Measurements from ENCODE around the gene LCE3A.
"Not testable (repeated sequence)": the region's sequence is repeated elsewhere in the genome, so short reads cannot be mapped to it uniquely, and the experiment has no call there.

LCE3A gene

GRCh38 chr1:152622803-152623202 lies at the start of gene LCE3A:
Gene LCE3A (minus strand): TSS chr1:152623103. CDS start chr1:152623103, 0 bp downstream.
- no peak for DNase-seq

GRCh38 chr1:152667648-152668047 lies 44.7 kb upstream of the LCE3A start:
- DNase-seq = no peak

- not testable (repeated sequence) for DNase-seq
These were observed 43.3 kb upstream of the LCE3A start for GRCh38 chr1:152666171-152666570.

- DNase-seq = no peak
These were observed 40.2 kb upstream of the LCE3A start, which contains the start of gene LCE2D for GRCh38 chr1:152663098-152663497. Gene LCE2D (plus strand): TSS chr1:152663380. CDS start chr1:152664106, 726 bp downstream.

- no peak for DNase-seq
These were observed 35.7 kb upstream of the LCE3A start for GRCh38 chr1:152658649-152659048.

GRCh38 chr1:152657677-152658076 lies 34.8 kb upstream of the LCE3A start:
- DNase-seq = no peak

GRCh38 chr1:152656459-152656858 lies 33.6 kb upstream of the LCE3A start:
- no peak for DNase-seq

GRCh38 chr1:152654110-152654509 lies 31.2 kb upstream of the LCE3A start:
- DNase-seq = peak; percentile 16 to 22

- DNase-seq = no peak
These were observed 23.8 kb upstream of the LCE3A start for GRCh38 chr1:152646656-152647055.

GRCh38 chr1:152645146-152645545 lies 22.2 kb upstream of the LCE3A start:
- DNase-seq = no peak

- DNase-seq = no peak
These were observed 21.0 kb upstream of the LCE3A start for GRCh38 chr1:152643945-152644344.

GRCh38 chr1:152640351-152640750 lies 17.4 kb upstream of the LCE3A start:
- DNase-seq = no peak

GRCh38 chr1:152630596-152630995 lies 7.7 kb upstream of the LCE3A start:
- DNase-seq = no peak

- no peak for DNase-seq
These were observed 3.8 kb upstream of the LCE3A start for GRCh38 chr1:152626744-152627143.

- no peak for DNase-seq
These were observed 421 bp upstream of the LCE3A start for GRCh38 chr1:152623203-152623844.

GRCh38 chr1:152621993-152622392 lies 910 bp downstream of the LCE3A start:
- no peak for DNase-seq

GRCh38 chr1:152613511-152613910 lies 9.4 kb downstream of the LCE3A start, which contains the start of gene LCE3B:
Gene LCE3B (plus strand): TSS chr1:152613811. CDS start chr1:152613811, 0 bp downstream.
- DNase-seq = no peak

- no peak for DNase-seq
These were observed 23.0 kb downstream of the LCE3A start, which contains the start of gene LCE3C for GRCh38 chr1:152599934-152600333. Gene LCE3C (plus strand): TSS chr1:152600234. CDS start chr1:152600732, 498 bp downstream.

GRCh38 chr1:152596986-152597385 lies 25.9 kb downstream of the LCE3A start:
- DNase-seq = no peak

- no peak for DNase-seq
These were observed 37.3 kb downstream of the LCE3A start for GRCh38 chr1:152585586-152585985.

GRCh38 chr1:152582647-152583046 lies 40.3 kb downstream of the LCE3A start:
- no peak for DNase-seq

GRCh38 chr1:152580433-152580832 lies 42.5 kb downstream of the LCE3A start, which contains the start of gene LCE3D:
Gene LCE3D (minus strand): TSS chr1:152580516. CDS start chr1:152579936, 580 bp downstream.
- DNase-seq = no peak

- DNase-seq = not testable (repeated sequence)
These were observed 43.4 kb downstream of the LCE3A start for GRCh38 chr1:152579526-152579925.

GRCh38 chr1:152577168-152577567 lies 45.7 kb downstream of the LCE3A start:
- no peak for DNase-seq
